HepG2 (cell line): ENCODE measurements around the gene GARIN5A. TPM values are rescaled to one million over a fixed set of nuclear protein-coding genes. Genes with fewer than 3 reads are reported as not detected.

Experiments used
- ATAC-seq: fragments of 200-7000 bp; cut with Tn5 transposase; 3 replicates; pipeline ENCODE4 v1.9.1; 2020; ENCODE audit warnings: mild to moderate bottlenecking, moderate library complexity
- BruUV-seq: library from RNA; stranded (reverse); fragments of 400-500 nt; replicated peaks from 2 replicates; lab custom pipeline; 2021; lab: Mats Ljungman, UMichigan
- CTCF ChIA-PET: fragments of 300-600 bp; formaldehyde crosslinking; extraction: SDS; loops from one replicate; lab custom pipeline; 2021; ENCODE audit warnings: low total read pairs, inconsistent platforms, low intra/inter-chr PET ratio; lab: Yijun Ruan, JAX
- POLR2A ChIA-PET: fragments of 350-600 bp; sonication (Branson Sonifier 250); formaldehyde crosslinking; loops from one replicate; lab custom pipeline; 2020; ENCODE audit warnings: antibody characterized with exemption, inconsistent platforms; lab: Yijun Ruan, JAX
- DNase-seq: peaks from one replicate; pipeline ENCODE4 v3.0.0-alpha.2; 2015; ENCODE audit warnings: low spot score
- FAIRE-seq: peaks from 3 replicates; lab custom pipeline; 2011; peaks lifted over from hg19 to GRCh38; lab: Jason Lieb, UNC
- H2AFZ ChIP-seq: one replicate; pipeline ENCODE4 v1.6.1; 2011; ENCODE audit warnings: low read length, inconsistent platforms
- H3K27ac ChIP-seq: fragments of 300-600 bp; 3 replicates; pipeline ENCODE4 v1.8.0; 2011; ENCODE audit warnings: mixed run types, mild to moderate bottlenecking, mixed read lengths, low read length, inconsistent platforms; ENCODE audit not compliant: insufficient read depth; ENCODE audit errors: extremely low read length
- H3K27me3 ChIP-seq, 2 experiments: fragments of 200-600 bp in 1 of 2; 2 replicates in 1 of 2; 3 replicates in 1 of 2; pipeline versions ENCODE4 v1.6.0 to v1.8.0; 2011; ENCODE audit warnings: low read length in 2 of 2, mild to moderate bottlenecking in 2 of 2, moderate library complexity in 2 of 2, inconsistent platforms in 1 of 2; ENCODE audit not compliant: insufficient read depth in 2 of 2, control insufficient read depth in 1 of 2
- H3K36me3 ChIP-seq, 2 experiments: fragments of 200-600 bp in 1 of 2; replicated peaks in 1 of 2; 2 replicates in 1 of 2; 3 replicates in 1 of 2; pipeline versions ENCODE4 v1.5.1 to v1.8.0; 2011; ENCODE audit warnings: low read length in 2 of 2, inconsistent platforms in 1 of 2; ENCODE audit not compliant: insufficient read depth in 2 of 2, control insufficient read depth in 1 of 2
- H3K4me1 ChIP-seq: 2 replicates; pipeline ENCODE4 v1.5.1; 2012; ENCODE audit warnings: low read length, inconsistent platforms; ENCODE audit not compliant: insufficient read depth
- H3K4me2 ChIP-seq: 2 replicates; pipeline ENCODE4 v1.6.0; 2011; ENCODE audit warnings: low read depth, low read length, inconsistent platforms
- H3K4me3 ChIP-seq, 3 experiments: fragments of 200-600 bp in 1 of 3; sonication (generic), shearing (Covaris generic) in 1 of 3; replicated peaks in 1 of 3; 2 replicates each; pipeline ENCODE4 v1.5.1; 2011 to 2016; ENCODE audit warnings: low read length in 3 of 3, inconsistent platforms in 2 of 3, low read depth in 2 of 3, mild to moderate bottlenecking in 2 of 3, control low read depth in 1 of 3, mixed read lengths in 1 of 3; ENCODE audit not compliant: insufficient read depth in 1 of 3
- H3K79me2 ChIP-seq: one replicate; pipeline ENCODE4 v1.6.1; 2011; ENCODE audit warnings: low read length, inconsistent platforms; ENCODE audit not compliant: insufficient read depth
- H3K9ac ChIP-seq: 2 replicates; pipeline ENCODE4 v1.6.0; 2011; ENCODE audit warnings: mild to moderate bottlenecking, low read depth, low read length, inconsistent platforms; ENCODE audit not compliant: insufficient read depth
- H3K9me3 ChIP-seq: 2 replicates; pipeline ENCODE4 v1.5.1; 2012; ENCODE audit warnings: mild to moderate bottlenecking, low read length
- H4K20me1 ChIP-seq: 2 replicates; pipeline ENCODE4 v1.6.0; 2011; ENCODE audit warnings: inconsistent platforms, mild to moderate bottlenecking, low read length, moderate library complexity; ENCODE audit not compliant: insufficient read depth
- AHR ChIP-seq: IDR thresholded peaks from 2 replicates; pipeline ENCODE4 v1.6.1; 2018; ENCODE audit warnings: missing genetic modification reagents, missing compliant biosample characterization
- ATF1 ChIP-seq: IDR thresholded peaks from 2 replicates; pipeline ENCODE4 v1.6.1; 2016; ENCODE audit warnings: mild to moderate bottlenecking, control low read depth
- E2F5 ChIP-seq: sonication (generic); formaldehyde crosslinking; conservative IDR thresholded peaks from 2 replicates; pipeline ENCODE4 v1.4.0; 2020; ENCODE audit warnings: missing genetic modification reagents
- GFI1 ChIP-seq: sonication (generic); formaldehyde crosslinking; IDR thresholded peaks from 2 replicates; pipeline ENCODE4 v1.5.0; 2020; ENCODE audit warnings: missing genetic modification reagents, mild to moderate bottlenecking, borderline replicate concordance
- HOMEZ ChIP-seq: IDR thresholded peaks from 2 replicates; pipeline ENCODE4 v1.6.1; 2016; ENCODE audit warnings: low read depth
- NCOA2 ChIP-seq: sonication (generic); formaldehyde crosslinking; IDR thresholded peaks from 2 replicates; pipeline ENCODE4 v1.8.0; 2022; ENCODE audit warnings: inconsistent platforms
- SNAPC5 ChIP-seq: sonication (generic); formaldehyde crosslinking; IDR thresholded peaks from 2 replicates; pipeline ENCODE4 v1.8.1; 2023; ENCODE audit warnings: mild to moderate bottlenecking, missing genetic modification reagents, borderline replicate concordance
- ZBTB34 ChIP-seq: sonication (generic); formaldehyde crosslinking; IDR thresholded peaks from 2 replicates; pipeline ENCODE4 v1.8.0; 2022; ENCODE audit warnings: mild to moderate bottlenecking, missing genetic modification reagents
- ZNF513 ChIP-seq: sonication (generic); formaldehyde crosslinking; conservative IDR thresholded peaks from 2 replicates; pipeline ENCODE4 v1.5.0; 2020; ENCODE audit warnings: missing genetic modification reagents
- ZNF619 ChIP-seq: sonication (generic); formaldehyde crosslinking; IDR thresholded peaks from 2 replicates; pipeline ENCODE4 v1.4.0; 2020; ENCODE audit warnings: mild to moderate bottlenecking, missing genetic modification reagents
- ZNF720 ChIP-seq: sonication (generic); formaldehyde crosslinking; IDR thresholded peaks from 2 replicates; pipeline ENCODE4 v1.4.0; 2020; ENCODE audit warnings: missing genetic modification reagents
- WGBS: methylation state at CpG from one replicate; pipeline ENCODE4 v1.1.6; 2017; ENCODE audit warnings: low lambda C conversion rate; 5-methylcytosine and 5-hydroxymethylcytosine counted together
- in situ Hi-C: cut with HindIII; loops from 2 replicates; pipeline ENCODE4 v1.10.0; 2017; ENCODE audit warnings: low pct_unique_long_range_greater_than_20kb; ENCODE audit not compliant: extremely low pct_ligation_motif_present
- intact Hi-C: fragments of 100-400 bp; cut with micrococcal nuclease; formaldehyde crosslinking; loops from one replicate; pipeline ENCODE4 v1.10.0; 2022; ENCODE audit not compliant: unreplicated experiment
- polyA plus RNA-seq, 8 experiments: library from polyadenylated mRNA; depleted of rRNA in 3 of 8; stranded (reverse) in 7 of 8; unstranded in 1 of 8; fragments of >200 nt; fragmentation: Illumina TruSeq in 4 of 8; extraction: Trizol in 4 of 8; gene quantifications; 2 replicates each; pipeline versions ENCODE4 v1.2.1 to v1.2.3, GENCODE V29; 2011 to 2016; ENCODE audit warnings: low read depth in 4 of 8, missing spikeins in 1 of 8, mixed read lengths in 1 of 8; ENCODE audit not compliant: insufficient read depth in 1 of 8
- total RNA-seq, 5 experiments: library from RNA; depleted of rRNA; stranded (reverse); fragments of >200 nt; fragmentation: Illumina TruSeq; extraction: Trizol; gene quantifications; 2 replicates each; pipeline ENCODE4 v1.2.3, GENCODE V29; 2016; ENCODE audit warnings: low read depth in 1 of 5

The GARIN5A gene
- total and polyA plus RNA-seq, 2 of the 13 experiments (the other 11 are each of a cell fraction or from before 2014, with no cell fraction given) = not detected

GRCh38 chr19:50516964-50517703 lies 40.5 kb upstream of the GARIN5A start:
- Histone ChIP-seq H3K4me2 (no peak overlapping the region), H3K36me3 (no peaks in the 10 kb centered on the region), H3K4me1 (peaks cover 21% of the 10 kb centered on the region), H4K20me1 (no peaks in the 10 kb centered on the region), H3K9ac (no peak overlapping the region), H3K9me3 (no peaks in the 10 kb centered on the region), H2AFZ (no peak overlapping the region), H3K27ac (no peak overlapping the region), H3K79me2 (no peaks in the 10 kb centered on the region), H3K27me3 (peaks cover 0 to 4% of the 10 kb centered on the region in 2 experiments; a peak in 2 of 5 replicates), H3K4me3 (no peak overlapping the region)
- DNase-seq (no peak), ATAC-seq (no peak), FAIRE-seq (no peak)
- no peak for TF ChIP-seq ZNF619 (CRISPR knock-in tag)
- no peak for TF ChIP-seq ATF1 (CRISPR knock-in tag)
- no peak for TF ChIP-seq ZNF513 (CRISPR knock-in tag)
- no peak for TF ChIP-seq SNAPC5
- ChIA-PET POLR2A (no interaction called here), CTCF (no interaction called here)
- WGBS = 16% methylated on average over 24 of the region's 53 CpGs
- no TSS peak for BruUV-seq
- in situ Hi-C loops (no loop called here), intact Hi-C loops (no loop called here)

GRCh38 chr19:50516456-50516855 lies 39.8 kb upstream of the GARIN5A start:
- FAIRE-seq (no peak), ATAC-seq (no peak), DNase-seq (no peak)
- H3K4me1 ChIP-seq = peaks cover 27% of the 10 kb centered on the region
- no peak overlapping the region for H3K4me3 ChIP-seq
- in situ Hi-C loops = no loop called here
- no peaks in the 10 kb centered on the region for H3K9me3 ChIP-seq
- H3K27ac ChIP-seq = no peak overlapping the region
- WGBS = 20% methylated on average over 12 of the region's 12 CpGs
- BruUV-seq = no TSS peak
- ChIA-PET POLR2A (no interaction called here), CTCF (no interaction called here)
- H3K4me2 ChIP-seq = no peak overlapping the region
- H3K79me2 ChIP-seq = no peaks in the 10 kb centered on the region
- intact Hi-C loops = no loop called here
- no peak overlapping the region for H3K9ac ChIP-seq
- H4K20me1 ChIP-seq = no peaks in the 10 kb centered on the region
- no peak overlapping the region for H2AFZ ChIP-seq
- peaks cover 0 to 4% of the 10 kb centered on the region in 2 experiments; a peak in 2 of 5 replicates for H3K27me3 ChIP-seq
- H3K36me3 ChIP-seq = no peaks in the 10 kb centered on the region
- no peak for TF ChIP-seq E2F5
- no peak for TF ChIP-seq HOMEZ (CRISPR knock-in tag)
- no peak for TF ChIP-seq AHR
- no peak for TF ChIP-seq NCOA2 (CRISPR knock-in tag)
- TF ChIP-seq ZBTB34 (CRISPR knock-in tag) = no peak
- no peak for TF ChIP-seq GFI1 (CRISPR knock-in tag)
- no peak for TF ChIP-seq ZNF720 (CRISPR knock-in tag)
